ENCODE data around the gene MINDY3.
"Not testable (repeated sequence)": the region's sequence is repeated elsewhere in the genome, so short reads cannot be mapped to it uniquely, and the experiment has no call there.

MINDY3 gene

DNA sequence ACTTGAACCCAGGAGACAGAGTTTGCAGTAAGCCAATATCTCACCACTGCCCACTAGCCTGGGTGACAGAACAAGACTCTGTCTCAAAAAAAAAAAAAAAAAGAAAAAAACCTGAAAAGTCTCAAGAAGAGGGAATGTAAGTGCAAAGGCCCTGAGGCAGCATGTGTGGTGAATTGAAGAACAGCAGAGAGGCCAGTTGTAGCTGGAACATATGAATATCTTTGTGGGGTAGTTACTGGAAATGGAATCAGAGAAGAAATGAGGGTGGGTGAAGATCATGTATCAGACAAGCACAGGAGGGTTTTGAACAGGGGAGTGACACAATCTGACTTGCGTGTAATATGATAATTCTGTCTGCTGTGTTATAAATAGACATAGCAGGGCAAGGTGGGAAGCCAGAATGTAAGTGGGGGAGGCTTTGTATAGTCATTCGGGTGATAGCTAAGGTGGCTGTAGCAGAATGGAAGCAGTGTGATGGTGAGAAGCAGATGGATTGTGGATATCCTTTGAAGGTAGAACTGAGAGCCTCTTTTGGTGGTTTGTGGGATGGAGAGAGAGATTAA lies 95.3 kb downstream of the MINDY3 start:
- no peak for DNase-seq

DNA sequence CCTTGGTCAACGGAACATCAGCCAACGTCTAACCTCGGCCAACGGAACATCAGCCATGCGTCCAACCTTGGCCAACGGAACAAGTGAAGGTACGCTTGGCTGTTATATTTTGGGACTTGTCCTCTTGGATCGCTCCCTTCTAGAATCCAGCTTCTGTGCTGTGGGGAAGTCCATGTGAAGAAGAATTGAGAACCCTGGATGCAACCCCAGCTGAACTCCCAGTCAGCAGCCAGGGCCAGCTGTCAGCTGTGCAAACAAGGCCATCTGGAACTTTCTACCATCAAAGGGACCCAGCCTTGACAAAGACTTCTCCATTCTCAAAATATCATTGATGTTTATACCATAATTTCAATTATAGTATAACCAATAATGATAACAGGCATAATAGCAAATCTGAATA lies 97.3 kb downstream of the MINDY3 start:
- DNase-seq, result no peak

DNA sequence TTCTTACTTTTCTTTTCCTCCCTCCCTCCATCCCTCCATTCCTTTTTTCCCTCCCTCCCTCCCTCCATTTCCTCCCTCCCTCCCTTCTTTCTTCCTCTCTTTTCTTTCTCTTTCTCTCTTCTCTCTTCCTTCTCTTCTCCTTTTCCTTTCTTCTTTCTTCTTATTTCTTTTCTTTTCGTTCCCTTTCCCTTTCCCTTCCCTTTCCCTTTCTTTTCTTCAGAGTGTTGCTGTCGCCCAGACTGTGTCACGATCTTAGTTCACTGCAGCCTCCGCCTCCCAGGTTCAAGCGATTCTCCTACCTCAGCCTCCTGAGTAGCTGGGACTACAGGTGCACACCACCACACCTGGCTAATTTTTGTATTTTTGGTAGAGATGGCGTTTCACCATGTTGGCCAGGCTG lies 98.1 kb downstream of the MINDY3 start:
- DNase-seq, result not testable (repeated sequence)

DNA sequence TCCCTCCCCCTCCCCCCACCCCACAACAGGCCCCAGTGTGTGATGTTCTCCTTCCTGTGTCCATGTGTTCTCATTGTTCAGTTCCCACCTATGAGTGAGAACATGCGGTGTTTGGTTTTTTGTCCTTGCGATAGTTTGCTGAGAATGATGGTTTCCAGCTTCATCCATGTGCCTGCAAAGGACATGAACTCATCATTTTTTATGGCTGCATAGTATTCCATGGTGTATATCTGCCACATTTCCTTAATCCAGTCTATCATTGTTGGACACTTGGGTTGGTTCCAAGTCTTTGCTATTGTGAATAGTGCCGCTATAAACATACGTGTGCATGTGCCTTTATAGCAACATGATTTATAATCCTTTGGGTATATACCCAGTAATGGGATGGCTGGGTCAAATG lies 99.1 kb downstream of the MINDY3 start:
- DNase-seq, result not testable (repeated sequence)

DNA sequence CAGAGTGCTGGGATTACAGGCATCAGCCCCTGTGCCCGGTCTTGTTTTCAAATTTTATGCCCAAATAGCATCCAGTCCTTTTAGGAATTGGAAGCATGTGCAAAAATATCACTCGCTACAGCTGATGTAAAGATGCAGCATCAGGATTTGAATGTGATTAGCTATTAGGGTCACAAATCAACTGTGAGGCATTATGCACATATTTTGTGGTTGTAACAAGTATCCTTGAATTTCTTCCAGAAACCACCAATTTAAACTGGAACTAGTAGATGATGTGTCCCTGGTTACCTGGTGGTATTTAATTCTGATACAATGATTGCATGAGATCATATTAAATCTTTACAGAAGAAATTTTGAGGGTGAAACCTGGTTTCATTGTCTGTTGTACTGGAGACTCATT lies 99.6 kb downstream of the MINDY3 start:
- no peak for DNase-seq

DNA sequence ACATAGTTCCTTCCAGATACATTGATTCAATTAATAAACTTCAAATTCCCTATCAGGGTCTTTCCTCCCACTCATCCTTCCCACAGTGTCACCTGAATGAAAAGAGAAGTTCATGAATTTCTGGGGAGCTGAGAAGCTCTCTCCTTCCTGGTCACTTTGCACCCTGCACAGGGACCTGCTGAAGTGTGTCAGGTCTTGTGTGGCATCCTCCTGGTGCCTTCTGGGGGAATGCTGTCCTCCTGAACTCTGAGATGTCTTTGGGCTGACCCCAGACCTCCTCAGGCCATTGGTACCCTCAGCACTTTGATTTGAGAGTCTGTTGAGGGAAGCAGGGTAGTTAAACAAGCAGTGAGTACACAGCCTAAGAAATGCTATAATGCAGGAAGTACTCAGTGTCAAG lies 101.0 kb downstream of the MINDY3 start:
- DNase-seq, result no peak

DNA sequence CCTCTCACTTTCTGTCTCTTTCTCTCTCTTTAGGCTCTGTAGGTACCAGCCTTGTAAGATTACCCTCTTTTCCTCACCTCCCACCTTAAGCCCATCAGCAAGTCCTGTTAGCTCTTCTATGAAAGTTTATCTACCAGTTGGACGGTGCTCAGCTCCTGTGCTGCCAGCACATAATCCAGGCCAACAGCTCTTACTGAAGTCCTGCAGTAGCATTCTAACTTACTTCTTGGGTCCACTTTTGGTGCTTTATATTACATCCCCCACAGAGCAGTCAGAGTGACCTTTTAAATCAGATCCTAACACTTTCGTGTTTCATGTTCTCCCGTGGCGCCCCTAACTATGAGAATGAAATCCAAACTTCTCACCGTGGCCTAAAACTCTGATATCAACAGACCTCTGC lies 101.7 kb downstream of the MINDY3 start:
- no peak for DNase-seq

DNA sequence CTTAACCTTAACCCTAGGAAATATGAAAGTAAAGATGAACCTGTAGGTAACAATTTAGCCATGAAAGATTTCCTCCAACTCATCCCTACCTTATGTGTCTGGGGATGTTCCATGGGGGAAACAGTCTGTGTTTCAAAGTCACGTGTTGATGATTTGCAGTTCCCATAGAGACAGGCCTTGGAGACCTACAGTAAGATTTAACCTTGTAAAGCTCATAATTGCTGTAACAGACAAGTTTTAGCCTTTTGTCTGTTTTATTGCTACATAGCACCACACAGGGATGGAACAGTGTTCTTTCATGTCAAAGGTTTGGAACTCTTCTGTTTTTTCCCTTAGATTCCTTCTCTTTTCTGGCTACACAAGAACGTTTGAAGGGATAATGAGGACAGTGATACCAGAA lies 105.4 kb downstream of the MINDY3 start:
- DNase-seq, result no peak

DNA sequence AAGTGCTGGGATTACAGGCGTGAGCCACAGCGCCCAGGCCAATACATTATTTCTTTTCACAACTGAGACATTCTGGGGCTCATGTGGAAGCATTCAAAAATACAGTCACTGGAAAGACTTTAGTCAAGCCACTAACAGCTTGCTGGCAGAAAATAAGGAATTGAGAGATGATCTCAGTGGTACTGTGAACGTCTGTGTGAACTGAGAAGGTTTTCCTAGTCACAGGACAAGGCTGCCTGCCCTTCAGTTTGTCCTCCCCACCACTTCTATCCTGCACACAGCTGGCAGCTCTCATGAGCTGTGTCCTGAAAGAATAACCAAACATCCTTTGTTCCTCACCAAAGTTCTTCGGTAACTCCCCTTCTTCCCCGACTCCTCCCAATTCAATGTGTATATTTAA lies 109.3 kb downstream of the MINDY3 start:
- DNase-seq, result no peak

DNA sequence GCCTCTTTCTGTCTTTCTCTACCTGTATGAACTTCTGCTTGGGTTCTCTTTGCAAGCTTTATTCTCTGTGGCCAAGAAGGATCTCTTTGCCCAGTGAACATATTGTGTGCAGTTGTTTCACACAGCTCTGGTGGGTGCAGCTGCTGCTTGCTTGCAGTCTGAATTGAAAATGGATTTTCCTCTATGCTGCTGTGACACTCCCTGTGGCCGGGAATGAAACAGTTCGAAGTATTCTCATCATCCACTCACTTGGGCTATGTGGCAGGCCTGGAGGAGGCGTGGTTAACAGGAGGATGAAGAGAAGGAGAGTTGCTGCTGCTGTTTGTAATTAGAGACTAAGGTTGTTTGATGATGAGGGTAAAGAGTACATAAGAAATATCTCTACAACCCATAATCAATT lies 112.2 kb downstream of the MINDY3 start:
- DNase-seq, result no peak

DNA sequence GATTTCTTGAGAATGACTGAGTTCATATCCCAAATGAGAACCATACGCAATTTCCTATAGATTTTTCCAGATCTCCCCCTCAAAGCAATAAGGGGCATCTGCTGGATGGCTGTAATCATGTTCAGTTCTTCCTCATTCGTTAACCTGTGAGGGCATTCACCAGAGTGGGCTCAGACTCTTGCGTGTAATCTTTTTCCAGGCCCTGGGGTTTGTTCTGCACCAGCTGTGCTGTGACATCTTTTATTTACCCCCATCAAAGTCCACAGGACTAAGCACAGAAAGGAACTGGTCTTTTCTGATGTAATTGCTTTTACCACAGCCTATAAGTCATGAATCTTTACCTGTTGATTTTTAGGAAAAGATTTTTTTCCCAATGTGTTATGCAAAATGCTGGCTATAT lies 112.7 kb downstream of the MINDY3 start:
- DNase-seq, result no peak

DNA sequence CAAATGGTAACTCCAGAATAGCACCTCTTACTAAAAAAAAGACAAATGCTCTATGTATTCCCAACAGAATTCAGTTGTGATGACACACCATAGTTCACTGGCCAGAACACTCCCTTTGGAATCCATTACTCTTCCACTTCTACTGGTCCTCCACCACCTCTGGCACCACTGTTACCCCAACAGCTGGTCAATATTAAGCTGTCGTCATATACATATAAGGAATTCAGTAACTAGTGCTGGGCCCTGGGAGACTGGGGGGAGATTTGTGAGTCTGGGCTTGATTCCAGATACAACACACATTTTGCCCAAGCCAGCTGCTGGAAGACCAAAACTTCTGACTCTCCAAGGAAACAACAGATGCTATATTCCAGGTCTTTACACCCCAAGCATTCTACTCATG lies 114.6 kb downstream of the MINDY3 start:
- no peak for DNase-seq

DNA sequence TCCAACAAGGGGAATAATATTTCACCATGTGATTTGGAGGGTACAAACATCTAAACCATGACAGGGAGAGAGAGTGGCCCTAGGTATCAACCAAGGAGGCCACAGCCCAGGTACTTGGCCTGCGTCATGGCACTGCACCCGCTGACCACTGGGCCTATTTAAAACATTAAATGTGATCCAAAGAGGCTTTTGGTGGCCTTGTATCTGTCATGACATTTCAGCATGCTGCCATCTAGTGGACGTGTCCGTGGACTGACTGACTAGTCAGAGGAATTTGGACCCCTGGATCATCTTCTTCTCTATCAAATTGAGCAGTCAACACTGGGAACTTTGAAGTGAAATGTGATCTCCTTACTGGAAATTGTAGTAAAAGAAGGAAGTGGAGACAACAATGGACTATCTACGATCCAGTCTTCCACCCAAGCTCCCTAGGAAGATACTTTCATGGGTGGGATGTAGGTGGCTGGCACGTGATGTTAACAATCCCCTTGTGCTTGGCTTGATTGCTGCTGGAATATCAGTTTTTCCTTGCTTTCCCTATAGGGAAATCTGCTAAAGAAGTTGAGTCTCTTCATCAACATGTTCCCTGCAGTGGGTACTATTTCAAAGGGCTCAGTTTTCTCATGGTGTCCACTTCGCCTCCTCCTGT lies 116.0 kb downstream of the MINDY3 start:
- no peak for DNase-seq

DNA sequence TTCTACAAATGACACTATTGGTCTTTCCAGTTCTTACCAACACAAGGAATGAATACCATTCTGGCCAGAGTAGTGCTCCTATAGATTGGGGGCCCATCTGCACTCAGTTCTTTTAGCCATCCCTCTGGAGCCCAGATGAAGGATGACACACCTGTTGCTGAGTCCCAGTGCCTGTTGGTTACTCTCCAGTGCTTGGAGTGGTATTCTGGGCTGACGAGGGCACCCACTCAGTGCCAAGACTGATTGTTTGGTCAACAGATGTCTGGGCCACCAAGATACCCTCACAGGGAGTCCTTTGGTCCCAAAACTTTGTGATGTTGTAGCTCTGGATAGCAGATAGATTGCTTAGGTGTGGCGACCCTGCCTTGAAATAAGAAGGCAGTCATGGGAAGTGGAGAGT lies 116.9 kb downstream of the MINDY3 start:
- no peak for DNase-seq

DNA sequence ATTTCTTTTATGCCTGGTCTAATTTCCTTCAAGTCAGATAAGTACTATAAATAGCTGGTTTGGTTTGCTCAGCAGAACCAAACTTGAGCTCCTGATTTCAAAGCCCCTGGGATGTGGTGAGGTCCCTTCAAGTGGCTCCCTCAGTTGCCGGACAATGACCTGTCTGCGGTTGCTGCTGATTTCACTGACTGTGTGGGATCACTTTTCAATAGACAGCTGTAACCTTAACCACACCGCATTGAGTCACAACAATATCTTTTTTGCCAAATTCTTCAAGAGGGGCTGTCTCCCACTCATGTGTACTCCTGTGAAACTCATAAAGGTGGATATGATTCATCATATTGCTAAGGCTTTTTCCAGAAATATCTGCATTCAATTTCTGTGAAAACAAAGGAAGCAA lies 117.5 kb downstream of the MINDY3 start:
- DNase-seq, result no peak

DNA sequence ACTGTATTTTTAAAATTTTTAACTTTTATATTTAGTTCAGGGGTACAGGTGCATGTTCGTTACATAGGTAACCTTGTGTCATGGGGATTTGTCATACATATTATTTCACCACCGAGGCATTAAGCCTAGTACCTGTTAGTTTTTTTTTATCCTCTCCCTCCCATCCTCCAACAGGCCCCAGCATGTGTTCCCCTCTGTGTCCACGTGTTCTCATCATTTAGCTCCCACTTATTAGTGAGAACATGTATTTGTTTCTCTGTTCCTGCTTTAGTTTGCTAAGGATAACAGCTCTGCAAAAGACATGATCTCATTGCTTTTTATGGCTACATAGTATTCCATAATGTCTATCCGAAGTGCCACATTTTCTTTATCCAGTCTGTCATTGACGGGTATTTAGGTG lies 118.2 kb downstream of the MINDY3 start:
- no peak for DNase-seq

DNA sequence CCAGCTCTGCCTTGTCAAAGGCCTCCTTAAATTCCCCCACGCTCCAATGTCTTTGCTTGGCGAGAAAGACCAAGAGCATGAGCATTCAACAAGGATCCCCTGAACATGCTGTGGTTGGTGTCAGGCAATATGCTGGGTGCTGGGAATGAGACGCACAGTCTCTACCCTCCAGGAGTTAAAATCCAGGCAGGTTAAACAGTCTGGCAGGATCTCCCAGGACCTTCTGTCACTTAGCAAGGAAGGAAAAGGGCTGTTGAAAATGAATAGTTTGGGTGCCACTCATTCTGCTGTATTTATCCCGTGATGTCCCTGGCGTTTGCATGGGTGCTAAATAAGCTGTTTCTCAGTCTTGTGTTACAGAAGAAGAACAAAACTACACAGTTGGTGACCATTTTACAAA lies 118.7 kb downstream of the MINDY3 start:
- no peak for DNase-seq

DNA sequence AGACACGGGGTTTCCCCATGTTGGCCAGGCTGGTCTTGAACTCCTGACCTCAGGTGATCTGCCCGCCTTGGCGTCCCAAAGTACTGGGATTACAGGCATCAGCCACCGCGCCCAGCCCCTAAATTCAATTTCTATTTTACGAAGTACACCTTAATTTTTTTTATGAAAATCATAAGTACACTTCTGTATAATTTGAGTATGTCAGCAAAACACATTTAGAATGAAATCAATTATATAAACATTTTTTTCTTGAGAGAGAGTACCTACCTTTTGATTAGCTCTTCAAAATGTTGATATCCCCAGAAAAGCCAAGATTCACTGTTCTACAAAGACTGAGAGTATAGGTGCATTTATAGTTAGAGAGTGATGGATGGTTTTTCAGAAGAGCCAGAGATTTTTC lies 120.0 kb downstream of the MINDY3 start:
- no peak for DNase-seq

DNA sequence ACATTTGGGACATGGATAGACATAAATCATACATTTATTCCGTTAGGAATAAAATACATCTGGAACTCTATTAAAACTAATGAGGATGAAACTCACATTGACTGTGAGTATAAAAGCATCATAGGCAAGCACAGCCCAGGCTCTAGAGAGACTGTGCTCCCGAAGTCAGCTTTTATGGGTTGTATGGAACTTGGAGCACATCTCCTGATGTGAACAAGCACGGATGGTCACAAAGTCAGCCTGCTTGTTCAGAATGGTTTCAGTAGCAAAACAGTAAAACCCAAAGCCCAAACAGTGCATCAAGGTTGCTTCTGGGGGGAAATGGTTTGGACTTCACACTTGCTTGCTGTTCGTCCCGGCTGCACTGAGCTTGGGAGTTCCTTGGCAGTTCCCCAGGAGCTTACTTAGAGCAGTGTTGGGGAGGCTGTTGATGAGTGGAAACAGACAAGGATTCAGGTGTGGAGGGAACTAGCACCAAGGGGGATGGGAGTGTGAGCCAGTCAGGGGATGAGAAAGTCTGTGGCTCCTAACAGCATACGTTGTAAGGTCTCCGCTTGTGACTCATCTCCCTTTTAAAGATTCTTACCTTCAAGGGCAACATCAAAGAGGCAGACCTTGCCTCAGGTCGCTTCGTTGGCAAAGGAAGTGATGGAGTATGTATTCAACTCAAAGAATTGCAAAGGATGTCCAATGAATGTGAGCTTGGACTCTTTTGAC lies 120.9 kb downstream of the MINDY3 start:
- DNase-seq, result no peak

DNA sequence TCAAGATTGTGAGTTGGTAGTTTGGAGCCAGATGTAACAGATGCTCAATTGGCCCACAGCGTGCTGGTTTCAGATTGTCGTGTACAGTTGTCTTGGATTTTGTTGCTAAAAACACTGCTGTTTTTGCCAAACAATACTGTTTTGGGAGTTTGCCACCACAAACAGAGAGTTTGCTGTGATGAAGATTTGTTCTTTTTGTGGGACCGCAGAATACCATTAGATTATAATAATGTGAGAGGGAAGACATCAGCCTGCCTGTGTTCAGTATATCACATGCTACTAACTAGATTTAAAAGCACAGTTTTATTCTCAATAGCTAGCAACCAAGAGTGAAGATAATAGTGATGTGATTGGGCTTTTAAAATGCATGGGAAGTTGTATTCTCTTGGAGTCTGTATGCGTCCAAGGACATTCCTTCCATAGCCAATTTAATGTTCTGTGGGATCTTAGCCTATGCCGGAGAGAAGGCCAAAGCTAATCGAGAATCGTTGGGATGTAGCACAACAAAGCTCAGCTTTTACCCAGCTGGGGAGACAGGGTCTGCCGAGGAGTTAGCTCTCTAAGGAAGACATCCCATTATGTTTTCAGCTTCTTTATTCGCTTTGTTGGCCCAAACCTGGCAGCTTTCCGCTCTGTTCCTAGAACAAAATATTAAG lies 121.9 kb downstream of the MINDY3 start:
- DNase-seq, result no peak

DNA sequence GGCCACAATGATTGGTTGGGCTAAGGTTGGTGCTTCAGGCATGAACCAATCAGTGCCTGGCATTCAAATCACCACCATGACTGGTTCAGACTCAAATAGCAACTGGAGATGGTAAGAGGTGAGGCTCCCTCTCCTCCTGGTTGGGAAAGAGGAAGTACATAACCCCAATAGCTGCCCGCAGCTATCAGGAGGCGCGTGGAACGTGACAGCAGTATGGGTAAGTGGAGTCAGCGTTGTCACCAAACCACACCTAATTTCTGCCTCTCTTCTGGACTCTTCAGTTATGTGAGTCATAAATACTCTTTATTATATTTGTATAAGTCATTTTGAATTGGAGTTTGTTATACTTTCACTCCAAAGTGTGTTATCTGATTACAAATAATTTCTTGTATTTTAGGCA lies 122.7 kb downstream of the MINDY3 start:
- no peak for DNase-seq

DNA sequence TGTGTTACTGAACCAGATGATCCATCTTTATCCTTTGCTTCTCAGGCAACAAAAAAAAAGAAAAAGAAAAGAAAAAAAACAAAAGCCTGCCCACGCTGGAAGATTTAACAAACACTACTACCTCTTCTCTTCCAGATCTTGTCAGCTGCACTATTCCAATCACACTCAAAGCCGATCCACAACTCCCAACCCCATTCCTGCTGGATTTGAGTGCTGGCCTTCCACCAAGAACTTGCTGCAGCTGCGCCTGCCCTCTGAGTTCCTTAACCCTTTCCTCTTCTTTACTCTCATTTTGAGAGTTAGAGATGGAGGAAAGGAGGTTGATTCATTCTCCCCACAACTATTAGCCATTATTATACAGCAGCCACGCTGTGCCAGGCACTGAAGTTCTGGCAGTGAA lies 124.5 kb downstream of the MINDY3 start:
- no peak for DNase-seq

DNA sequence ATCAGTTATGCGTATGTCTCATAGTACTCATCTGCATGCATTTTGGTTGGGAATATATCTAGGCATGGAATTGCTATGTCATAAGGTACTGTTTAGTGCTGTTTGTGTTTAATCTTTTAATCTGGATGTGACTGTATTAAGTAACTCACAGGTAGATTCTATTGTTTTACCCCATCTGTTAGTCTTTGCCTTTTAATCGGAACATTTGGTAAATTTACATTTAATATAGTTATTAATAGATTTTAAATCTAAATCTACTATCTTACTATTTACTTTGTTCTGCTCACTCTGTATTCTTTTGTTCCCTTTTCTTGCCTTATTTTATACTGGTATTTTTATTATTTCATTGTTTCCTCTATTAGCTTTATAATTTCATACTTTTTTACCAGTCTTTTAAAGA lies 130.0 kb downstream of the MINDY3 start:
- DNase-seq, result no peak

DNA sequence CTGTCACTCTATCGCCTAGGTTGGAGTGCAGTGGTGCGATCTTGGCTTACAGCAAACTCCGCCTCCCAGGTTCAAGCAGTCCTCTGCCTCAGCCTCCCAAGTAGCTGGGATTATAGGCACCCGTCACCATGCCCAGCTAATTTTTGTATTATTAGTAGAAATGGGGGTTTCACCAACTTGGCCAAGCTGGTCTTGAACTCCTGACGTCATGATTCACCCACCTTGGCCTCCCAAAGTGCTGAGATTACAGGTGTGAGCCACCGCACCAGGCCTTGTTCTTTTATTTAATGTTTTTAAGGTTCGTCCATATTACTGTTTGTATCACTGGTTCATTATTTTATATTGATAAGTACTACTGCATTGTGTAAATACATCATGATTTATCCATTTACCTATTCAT lies 130.4 kb downstream of the MINDY3 start:
- no peak for DNase-seq

Data from activated CD8-positive, alpha-beta memory T cell treated with anti-CD3 and anti-CD28 coated beads, Interleukin-2, amount 50 U/mL, for 4 hours (primary cell).